Prostate gland (tissue), 2 donors: ENCODE measurements around the gene PRKAB2. TPM values are rescaled to one million over a fixed set of nuclear protein-coding genes. Genes with fewer than 3 reads are reported as not detected.

Source experiments
- DNase-seq: peaks from one replicate; pipeline ENCODE4 v3.0.0-alpha.2; 2019; ENCODE audit warnings: low spot score
- H3K27ac ChIP-seq, 2 donors: fragments of 200-600 bp; sonication (generic); 2 replicates each; pipeline ENCODE4 v1.5.1; 2017 to 2019
- H3K27me3 ChIP-seq: fragments of 200-600 bp; sonication (generic); replicated peaks from 2 replicates; pipeline ENCODE4 v1.5.1; 2019; ENCODE audit not compliant: insufficient read depth
- H3K36me3 ChIP-seq, 2 donors: fragments of 200-600 bp; sonication (generic); 1 replicate in 1 of 2; 2 replicates in 1 of 2; pipeline versions ENCODE4 v1.5.1 to v1.8.1; 2017 to 2019
- H3K4me1 ChIP-seq: fragments of 200-600 bp; sonication (generic); replicated peaks from 2 replicates; pipeline ENCODE4 v1.5.1; 2019
- H3K4me3 ChIP-seq, 2 donors: fragments of 200-600 bp; sonication (generic); 2 replicates each; pipeline ENCODE4 v1.5.1; 2017 to 2019
- H3K9me3 ChIP-seq: fragments of 200-600 bp; sonication (generic); 2 replicates; pipeline ENCODE4 v1.5.1; 2017
- CTCF ChIP-seq, 4 experiments: fragments of 200-600 bp in 2 of 4; fragments of 450-650 bp in 2 of 4; sonication (generic) in 2 of 4; IDR thresholded peaks; 1 replicate in 3 of 4; 2 replicates in 1 of 4; pipeline ENCODE4 v1.5.1; 2016 to 2019; ENCODE audit warnings: antibody characterized with exemption in 4 of 4, mild to moderate bottlenecking in 2 of 4, moderate library complexity in 2 of 4
- POLR2A ChIP-seq: fragments of 450-650 bp; IDR thresholded peaks from one replicate; pipeline ENCODE4 v1.6.1; 2016; ENCODE audit warnings: antibody characterized with exemption, mild to moderate bottlenecking
- POLR2AphosphoS5 ChIP-seq: sonication (generic); formaldehyde crosslinking; IDR thresholded peaks from one replicate; pipeline ENCODE4 v1.6.1; 2017; ENCODE audit warnings: antibody characterized with exemption
- WGBS: methylation state at CpG from one replicate; pipeline ENCODE4 v1.1.5; 2018; 5-methylcytosine and 5-hydroxymethylcytosine counted together
- intact Hi-C: fragments of 100-400 bp; cut with DNase I; formaldehyde crosslinking; loops from one replicate; pipeline ENCODE4 v1.14.2; 2022
- total RNA-seq, 2 donors: library from RNA; depleted of rRNA; stranded (reverse); fragments of >200 nt; gene quantifications; one replicate each; pipeline ENCODE4 v1.1.0, GENCODE V29; 2016

Gene PRKAB2
- total RNA-seq, 2 donors from 2014 or later, result 12.3 to 14.0 TPM

- Histone ChIP-seq H3K27ac (no peak overlapping the region), H3K4me3 (no peak overlapping the region), H3K9me3 (no peaks in the 10 kb centered on the region), H3K27me3 (no peaks in the 10 kb centered on the region), H3K36me3 (no peaks in the 10 kb centered on the region), H3K4me1 (no peaks in the 10 kb centered on the region)
- intact Hi-C loops, result no loop called here
- TF ChIP-seq CTCF (IDR thresholded peaks at IDR 0.05) (no peak), POLR2A (no peak), POLR2AphosphoS5 (no peak)
- DNase-seq, result no peak
- 73% methylated on average over 8 of the region's 8 CpGs for WGBS
Measured at GRCh38 chr1:147105909-147106308, 66.4 kb downstream of the PRKAB2 start.

Other genes with a start within 250 kb of the PRKAB2 start
- 10 to 100 TPM in 1 of 2 donors, 1 to 10 TPM in 1; 9.1 to 13.6 TPM for gene NBPF12, start 234.1 kb downstream of the PRKAB2 start, total RNA-seq
- gene FMO5, start 52.9 kb upstream of the PRKAB2 start, total RNA-seq, result 10 to 100 TPM in 1 of 2 donors, 1 to 10 TPM in 1; 9.1 to 19.3 TPM
- gene CHD1L, start 70.2 kb upstream of the PRKAB2 start, total RNA-seq, result 10 to 100 TPM; 21.4 to 22.0 TPM